Testis (tissue), 3 donors: ENCODE results near the gene IGHMBP2. TPM values are rescaled to one million over a fixed set of nuclear protein-coding genes. Genes with fewer than 3 reads are reported as not detected.

ENCODE experiments used
- DNase-seq: peaks from one replicate; pipeline ENCODE4 v3.0.0-alpha.2; 2019
- H3K27ac ChIP-seq, 2 donors: fragments of 200-600 bp; sonication (generic); one replicate each; pipeline ENCODE4 v1.5.1; 2019
- H3K27me3 ChIP-seq: fragments of 200-600 bp; sonication (generic); one replicate; pipeline ENCODE4 v1.5.1; 2019
- H3K36me3 ChIP-seq: fragments of 200-600 bp; sonication (generic); one replicate; pipeline ENCODE4 v1.5.1; 2017; ENCODE audit warnings: low read depth; ENCODE audit errors: missing control alignments
- H3K4me1 ChIP-seq: fragments of 200-600 bp; sonication (generic); one replicate; pipeline ENCODE4 v1.5.1; 2019
- H3K4me3 ChIP-seq, 2 donors: fragments of 200-600 bp; sonication (generic); one replicate each; pipeline ENCODE4 v1.5.1; 2017 to 2019
- H3K9me3 ChIP-seq: fragments of 200-600 bp; sonication (generic); one replicate; pipeline ENCODE4 v1.5.1; 2017
- CTCF ChIP-seq, 3 experiments: fragments of 450-650 bp in 2 of 3; fragments of 200-600 bp in 1 of 3; sonication (generic) in 1 of 3; IDR thresholded peaks; one replicate each; pipeline ENCODE4 v1.5.1; 2016 to 2019; ENCODE audit warnings: antibody characterized with exemption in 3 of 3, mild to moderate bottlenecking in 2 of 3, moderate library complexity in 1 of 3
- POLR2A ChIP-seq: fragments of 450-650 bp; IDR thresholded peaks from one replicate; pipeline ENCODE4 v1.6.1; 2017; ENCODE audit warnings: antibody characterized with exemption, mild to moderate bottlenecking, moderate library complexity
- WGBS, 2 donors: methylation state at CpG; one replicate each; pipeline ENCODE4 v1.1.5; 2018; 5-methylcytosine and 5-hydroxymethylcytosine counted together
- intact Hi-C: fragments of 100-400 bp; cut with DNase I; formaldehyde crosslinking; loops from one replicate; pipeline ENCODE4 v1.15.1; 2023; ENCODE audit warnings: low total_unique reads
- polyA plus RNA-seq: library from polyadenylated mRNA; stranded (reverse); fragments of 350-450 nt; fragmentation: Illumina TruSeq; extraction: RNeasy Lipid Tissue Mini Kit (QIAGEN cat#74804); gene quantifications from one replicate; pipeline ENCODE4 v1.2.3, GENCODE V29; 2014; ENCODE audit warnings: low read depth, low replicate concordance; ENCODE audit not compliant: insufficient read depth
- total RNA-seq, 2 donors: library from RNA; depleted of rRNA; stranded (reverse); fragments of >200 nt; gene quantifications; one replicate each; pipeline ENCODE4 v1.2.3, GENCODE V29; 2016

IGHMBP2 gene
- total and polyA plus RNA-seq, 3 donors from 2014 or later = 42.6 to 68.9 (median 47.1) TPM

DNA sequence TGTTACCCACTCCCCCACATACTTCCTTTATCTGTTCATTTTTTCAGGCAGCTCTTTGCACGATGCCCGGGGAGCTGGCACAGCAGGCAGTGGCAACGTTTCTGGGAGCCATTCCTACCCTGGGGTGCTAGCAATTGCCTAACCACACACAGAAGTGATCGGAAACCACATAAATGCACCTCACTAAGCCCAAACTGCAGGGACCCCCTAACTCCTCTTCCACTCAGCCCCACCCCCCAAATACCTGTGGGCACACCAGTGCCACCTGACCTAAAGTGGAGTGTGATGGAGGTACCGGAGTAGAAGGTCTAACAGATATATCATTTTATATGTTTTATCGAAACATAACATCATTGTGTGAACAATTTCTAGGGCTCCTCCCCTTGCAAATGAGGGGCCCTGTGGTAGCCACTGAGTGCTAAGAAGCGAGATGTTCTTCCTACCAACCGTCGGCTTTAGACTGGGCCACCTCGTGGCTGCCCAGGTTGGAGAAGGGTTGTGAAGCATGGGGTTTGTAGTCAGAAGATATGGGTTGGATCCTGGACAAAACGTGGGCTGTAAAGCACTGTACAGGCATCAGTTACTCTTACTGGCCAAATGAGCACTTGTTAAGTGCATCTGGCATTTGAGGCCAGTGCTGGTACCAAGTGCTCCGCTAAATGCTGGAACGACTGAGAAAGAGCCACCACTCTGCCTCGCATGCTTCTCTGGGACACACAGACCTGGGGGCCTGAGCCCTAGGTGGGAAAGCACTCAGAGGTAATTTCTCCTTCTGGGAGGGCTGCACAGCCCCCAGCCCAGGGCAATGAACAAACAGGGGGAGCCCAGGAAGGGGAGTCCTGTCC lies 74.3 kb downstream of the IGHMBP2 start:
- no peaks in the 10 kb centered on the region for H3K27me3 ChIP-seq
- DNase-seq = no peak
- H3K36me3 ChIP-seq = no peaks in the 10 kb centered on the region
- no peak overlapping the region for H3K4me3 ChIP-seq
- H3K9me3 ChIP-seq = no peaks in the 10 kb centered on the region
- no peak for TF ChIP-seq CTCF (IDR thresholded peaks at IDR 0.05)
- no peak for TF ChIP-seq POLR2A
- intact Hi-C loops = no loop called here
- peaks cover 25% of the 10 kb centered on the region for H3K4me1 ChIP-seq
- 66 to 69% methylated on average over 11 to 14 of the region's 14 CpGs for WGBS, 2 donors
- peak overlapping the region in 1 of 2 donors; percentile 48 for H3K27ac ChIP-seq

DNA sequence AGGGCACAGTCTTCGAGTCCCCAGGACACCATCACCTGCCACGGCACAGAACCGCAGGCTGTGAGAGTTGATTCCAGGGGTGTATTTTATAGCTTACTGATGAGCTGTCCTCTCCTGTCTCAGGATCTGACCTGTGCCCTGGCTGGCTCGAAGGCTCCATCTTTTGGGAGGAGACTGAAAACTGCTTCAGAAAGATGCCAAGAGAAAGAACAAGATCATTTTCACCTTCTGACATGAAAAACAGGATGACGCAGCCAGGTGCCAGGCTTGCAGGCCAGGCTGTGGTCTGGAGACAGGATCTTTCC lies 74.9 kb downstream of the IGHMBP2 start:
- intact Hi-C loops = no loop called here
- Histone ChIP-seq H3K9me3 (no peaks in the 10 kb centered on the region), H3K4me3 (no peak overlapping the region), H3K27me3 (no peaks in the 10 kb centered on the region), H3K36me3 (no peaks in the 10 kb centered on the region), H3K27ac (peak overlapping the region; percentile 4 to 48), H3K4me1 (peaks cover 20% of the 10 kb centered on the region)
- WGBS, 2 donors = 68 to 92% methylated on average over 2 to 5 of the region's 5 CpGs
- TF ChIP-seq CTCF (IDR thresholded peaks at IDR 0.05) (no peak), POLR2A (no peak)
- no peak for DNase-seq

GRCh38 chr11:68978931-68979594 lies 75.4 kb downstream of the IGHMBP2 start:
- intact Hi-C loops = no loop called here
- peaks cover 18% of the 10 kb centered on the region for H3K4me1 ChIP-seq
- peak; percentile 30 for DNase-seq
- TF ChIP-seq POLR2A (no peak), CTCF (IDR thresholded peaks at IDR 0.05) (no peak)
- H3K27me3 ChIP-seq = no peaks in the 10 kb centered on the region
- no peaks in the 10 kb centered on the region for H3K36me3 ChIP-seq
- WGBS, 2 donors = 62 to 64% methylated on average over 9 to 15 of the region's 15 CpGs
- H3K9me3 ChIP-seq = no peaks in the 10 kb centered on the region
- peak overlapping the region; percentile 4 to 48 for H3K27ac ChIP-seq
- H3K4me3 ChIP-seq = no peak overlapping the region

- Histone ChIP-seq H3K4me1 (peaks cover 18% of the 10 kb centered on the region), H3K27ac (no peak overlapping the region), H3K4me3 (no peak overlapping the region), H3K9me3 (no peaks in the 10 kb centered on the region), H3K36me3 (no peaks in the 10 kb centered on the region), H3K27me3 (no peaks in the 10 kb centered on the region)
- TF ChIP-seq POLR2A (no peak), CTCF (IDR thresholded peaks at IDR 0.05) (no peak)
- intact Hi-C loops = no loop called here
- no peak for DNase-seq
- 88 to 91% methylated on average over 16 to 33 of the region's 33 CpGs for WGBS, 2 donors
Observed at GRCh38 chr11:68979931-68980775, 76.5 kb downstream of the IGHMBP2 start.
